ENCODE data around the gene NDUFS6. TPM values are rescaled to one million over a fixed set of nuclear protein-coding genes. Genes with fewer than 3 reads are reported as not detected.
A peak's percentile ranks its signal among the peaks of the same experiment; 100 is the strongest.

NDUFS6 gene
- total RNA-seq, result 10 to 100 TPM; 84.2 to 86.1 TPM
- long read RNA-seq, transcript NDUFS6-201 (4 exons, 1,082 nt), result major isoform, 16 of 24 reads
- long read RNA-seq, partial matches to known transcripts, result 2 of 24 reads
- long read RNA-seq, other reads (novel, unspliced or antisense), result 6 of 24 reads

DNA sequence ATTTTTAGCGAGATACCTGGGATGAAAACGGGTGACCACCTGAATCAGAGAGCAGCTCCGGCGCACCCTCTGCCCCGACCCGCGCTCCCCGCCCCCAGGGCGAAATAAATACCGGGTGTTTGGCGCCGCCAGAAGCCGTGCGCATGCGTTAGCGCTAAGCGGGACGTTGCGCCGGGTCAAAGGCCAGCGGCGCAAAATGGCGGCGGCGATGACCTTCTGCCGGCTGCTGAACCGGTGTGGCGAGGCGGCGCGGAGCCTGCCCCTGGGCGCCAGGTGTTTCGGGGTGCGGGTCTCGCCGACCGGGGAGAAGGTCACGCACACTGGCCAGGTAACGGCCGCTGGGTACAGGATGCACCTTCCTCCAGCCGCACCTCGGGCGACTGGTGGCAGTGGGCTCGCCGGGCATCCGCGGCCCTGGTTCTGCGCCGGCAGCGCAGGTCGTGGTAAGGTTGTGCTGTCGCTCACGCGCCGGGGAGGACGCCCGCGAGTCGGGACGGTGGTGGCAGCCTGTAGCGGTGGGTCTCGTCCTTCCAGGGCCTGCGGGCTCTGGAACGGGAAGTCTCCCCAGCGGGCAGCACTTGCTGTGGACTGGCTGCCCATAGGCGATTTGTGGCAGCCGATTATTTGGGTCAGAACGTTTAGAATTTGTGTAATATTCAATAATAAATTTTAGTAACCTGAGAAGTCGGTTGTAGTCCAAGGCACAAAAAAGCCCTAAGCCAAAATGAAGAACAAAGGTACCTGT is at the start of gene NDUFS6:
Gene NDUFS6, plus strand, starts transcription at position 186 of the 745 bp plus-strand sequence. Its CDS starts 11 bp downstream, at position 197.
- DNase-seq (peak; percentile 88), ATAC-seq (peak; percentile 72 to 75)
- intact Hi-C loops (cut with DNase I), result loop anchor here in 1 of 2 donors (5.0 kb wide), 1 partner anchor 146 kb away; no protein-coding TSS in a partner anchor

DNA sequence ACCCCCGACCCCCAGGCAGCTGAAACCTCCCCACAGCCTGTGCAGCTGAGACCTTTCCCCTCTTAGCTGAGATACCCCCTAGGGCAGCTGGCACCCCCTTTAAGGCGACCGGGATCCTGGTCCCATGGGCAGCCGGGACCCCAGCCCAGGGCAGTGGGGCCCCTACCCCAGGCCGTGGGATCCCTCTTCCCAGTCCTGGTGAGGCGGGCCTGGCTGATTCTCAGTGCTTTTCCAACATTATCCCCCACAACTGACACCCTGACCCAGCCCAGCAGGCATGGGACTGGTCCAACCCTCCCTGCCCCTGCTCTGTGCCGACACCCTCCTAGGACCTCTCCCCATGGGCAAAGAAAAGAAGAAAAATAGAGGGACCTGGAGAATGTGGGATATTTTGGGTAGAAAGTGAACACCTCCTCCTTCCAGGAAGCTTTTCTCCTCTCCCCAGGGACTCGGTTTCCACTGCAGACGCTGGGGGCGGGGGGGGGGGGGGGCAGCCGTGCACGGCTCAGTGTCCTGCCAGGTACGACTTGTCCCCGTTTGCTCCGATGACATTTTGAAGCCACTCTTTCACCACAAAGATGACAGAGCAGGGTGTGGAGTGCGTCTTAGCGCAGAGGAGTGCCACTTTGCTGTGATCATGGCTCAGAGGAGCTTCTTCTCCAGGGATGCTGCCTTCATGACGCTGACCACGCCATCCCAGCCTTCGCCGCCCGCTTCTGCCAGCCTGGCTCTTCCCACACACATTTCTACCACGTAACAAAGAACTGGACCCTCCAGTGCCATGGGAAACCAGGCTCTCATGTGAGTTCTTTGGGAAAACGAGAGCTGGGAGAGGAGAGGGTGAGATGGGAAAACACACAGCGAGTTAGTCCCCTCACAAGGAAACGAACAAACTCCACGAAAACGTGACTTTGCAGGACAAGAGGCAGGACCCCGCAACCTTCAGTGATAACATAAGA is 49.1 kb upstream of the NDUFS6 start:
- ATAC-seq, result no peak
- intact Hi-C loops (cut with DNase I), result no loop called here

DNA sequence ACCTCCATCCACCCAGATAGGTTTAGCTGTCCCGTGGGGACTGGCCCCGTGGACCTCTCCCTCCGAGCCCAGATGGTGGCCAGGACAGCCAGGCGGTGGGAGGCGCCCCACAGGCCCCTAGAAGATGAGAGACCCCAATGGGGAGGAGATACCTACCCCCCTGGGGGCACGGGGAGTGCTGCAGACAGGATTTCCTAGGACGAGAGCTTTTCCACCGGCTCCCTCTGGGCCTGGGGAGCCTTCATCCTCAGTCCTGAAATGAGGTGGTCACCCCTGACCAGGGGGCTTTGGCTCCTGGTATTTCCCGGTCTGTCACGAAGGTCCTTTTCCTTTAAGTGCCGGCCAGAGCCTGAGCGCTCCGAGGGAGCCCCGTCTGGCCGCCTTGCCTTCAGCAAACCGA is 48.3 kb upstream of the NDUFS6 start:
- intact Hi-C loops (cut with DNase I), result no loop called here
- no peak for ATAC-seq
- no peak for DNase-seq

More for the DNA sequence above, 49.1 kb upstream of the NDUFS6 start:
- DNase-seq, result no peak

DNA sequence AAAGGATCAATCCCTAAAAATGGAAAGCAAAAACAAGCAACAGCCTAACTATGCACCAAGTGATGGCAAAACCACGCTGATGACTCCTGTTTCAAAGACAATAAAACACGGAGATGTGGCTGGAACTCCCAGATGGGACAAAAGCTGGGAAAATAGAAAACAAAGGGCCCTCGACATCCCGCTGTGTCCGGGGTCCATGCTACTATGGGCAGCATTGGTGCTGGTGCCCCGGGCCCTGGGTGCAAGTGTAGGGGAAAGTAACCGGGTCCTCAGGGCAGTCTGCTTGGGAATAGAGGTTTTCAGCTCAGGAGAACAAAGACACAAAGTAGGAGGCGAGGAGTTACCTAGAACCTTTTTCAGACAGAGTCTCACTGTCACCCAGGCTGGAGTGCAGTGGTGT is 47.7 kb upstream of the NDUFS6 start:
- ATAC-seq (no peak), DNase-seq (no peak)
- intact Hi-C loops (cut with DNase I), result no loop called here

DNA sequence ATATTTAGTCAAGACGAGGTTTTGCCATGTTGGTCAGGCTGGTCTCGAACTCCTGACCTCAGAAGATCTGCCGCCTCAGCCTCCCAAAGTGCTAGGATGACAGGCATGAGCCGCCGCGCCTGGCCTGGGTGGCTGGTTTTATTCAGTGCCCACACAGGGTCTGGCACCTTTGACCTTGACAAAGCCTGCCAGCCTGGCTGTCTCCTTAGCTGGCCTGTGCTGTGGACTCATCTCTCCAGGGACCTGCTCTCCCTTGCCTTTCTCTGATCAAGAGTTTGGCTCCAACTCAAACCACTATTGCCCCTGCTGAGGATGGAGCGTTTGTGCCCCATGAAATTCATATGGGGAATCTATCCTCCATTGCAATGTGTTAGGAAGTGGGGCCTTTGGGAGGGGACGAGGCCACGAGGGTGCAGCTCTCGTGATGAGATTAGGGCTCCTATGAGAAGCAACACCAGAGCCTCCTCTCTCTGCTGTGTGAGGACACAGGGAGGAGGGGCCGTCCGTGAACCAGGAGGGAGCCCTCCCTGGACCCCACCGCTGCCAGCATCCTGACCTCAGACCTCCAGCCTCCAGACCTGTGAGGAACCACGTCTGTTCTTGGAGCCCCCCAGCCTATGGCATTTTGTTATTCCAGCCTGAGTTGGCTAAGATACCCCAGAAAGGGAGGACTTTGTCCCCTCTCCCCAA is 46.5 kb upstream of the NDUFS6 start:
- ATAC-seq, result no peak
- intact Hi-C loops (cut with DNase I), result no loop called here
- no peak for DNase-seq

DNA sequence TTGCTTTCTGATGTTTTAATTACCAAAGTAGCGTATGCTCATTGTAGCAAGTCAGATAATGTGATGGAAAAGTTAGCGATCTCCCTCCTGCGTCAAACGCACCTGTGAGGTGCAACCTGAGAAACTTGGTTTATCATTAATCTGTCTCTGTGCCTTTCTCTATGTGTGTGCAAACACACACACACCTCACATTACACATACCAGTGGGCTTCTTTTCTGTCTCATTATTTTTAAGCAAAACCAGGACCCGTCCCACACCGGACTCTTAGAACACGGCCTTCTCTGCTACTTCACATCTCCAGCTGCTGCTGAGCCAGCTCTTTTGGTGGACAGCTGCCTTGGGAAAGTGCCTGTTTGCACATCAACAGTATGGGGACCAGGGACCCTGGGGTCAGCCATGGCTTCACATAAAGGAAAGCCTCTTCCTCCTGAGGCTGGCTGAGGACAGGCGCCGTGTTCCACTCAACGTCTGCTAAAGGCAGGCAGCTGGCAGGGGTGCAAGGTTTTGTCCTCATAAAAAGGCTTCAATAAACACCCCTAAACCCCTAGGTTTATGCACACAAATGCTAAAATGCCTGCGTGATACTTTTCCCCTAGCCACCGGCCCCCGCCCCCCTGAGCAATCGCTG is 45.8 kb upstream of the NDUFS6 start:
- intact Hi-C loops (cut with DNase I), result no loop called here
- no peak for ATAC-seq
- DNase-seq, result no peak

DNA sequence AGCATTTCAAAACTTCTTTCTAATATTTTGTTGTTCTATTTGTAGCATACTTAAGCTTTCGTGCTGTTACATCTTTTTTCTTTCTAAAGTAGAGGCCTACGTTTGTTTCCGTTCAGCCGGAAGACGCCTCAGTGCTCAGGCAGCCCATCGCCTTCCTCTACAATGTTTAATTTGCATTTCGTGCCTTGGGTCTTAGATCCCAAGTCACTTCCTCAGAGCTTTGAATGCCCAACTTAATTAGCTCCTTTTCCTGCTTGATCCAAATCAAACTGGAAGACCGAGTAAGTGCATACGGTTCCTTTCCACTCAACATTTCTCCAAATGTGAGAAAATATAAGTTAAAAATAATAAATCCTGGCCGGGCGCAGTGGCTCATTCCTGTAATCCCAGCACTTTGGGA is 44.7 kb upstream of the NDUFS6 start:
- intact Hi-C loops (cut with DNase I), result no loop called here
- ATAC-seq (no peak), DNase-seq (no peak)

DNA sequence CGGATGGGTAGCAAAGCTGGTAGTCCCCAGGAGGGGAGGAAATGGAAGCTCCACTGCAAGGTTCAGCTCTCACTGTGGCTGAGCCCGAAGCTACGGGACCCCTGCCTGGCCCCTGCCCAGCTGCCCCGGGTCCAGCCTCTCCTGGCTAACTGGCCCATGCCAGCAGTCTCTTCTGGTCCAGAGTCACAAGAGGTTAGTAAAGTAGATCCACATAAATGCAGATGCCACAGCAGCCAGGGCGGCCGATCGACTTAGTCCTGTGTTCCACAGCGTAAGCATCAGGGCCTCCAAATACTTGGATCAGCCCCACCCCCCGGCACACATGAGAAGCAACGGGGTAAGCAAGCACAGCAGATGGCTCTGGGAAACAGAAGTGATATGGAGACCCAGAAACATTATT is 43.7 kb upstream of the NDUFS6 start:
- DNase-seq, result no peak
- intact Hi-C loops (cut with DNase I), result no loop called here
- ATAC-seq, result no peak

DNA sequence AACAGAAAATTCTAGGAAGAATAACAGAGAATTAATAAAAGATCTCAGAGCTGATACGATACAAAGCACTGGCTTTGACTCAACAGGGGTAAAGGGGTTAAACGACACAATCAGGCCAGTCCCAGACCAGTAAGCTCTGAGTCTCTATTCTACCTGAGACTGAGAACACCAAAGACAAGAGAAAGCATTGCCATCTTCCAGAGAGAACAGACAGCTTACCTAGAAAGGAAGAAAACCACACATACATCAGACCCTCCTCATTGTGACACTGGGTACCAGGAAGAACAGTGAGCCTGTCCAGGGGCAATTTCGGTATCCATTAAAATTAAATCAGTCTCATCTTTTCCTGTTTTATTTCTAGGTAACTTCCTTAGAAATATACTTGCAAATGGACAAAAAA is 42.6 kb upstream of the NDUFS6 start:
- intact Hi-C loops (cut with DNase I), result no loop called here
- ATAC-seq, result no peak
- DNase-seq, result no peak

DNA sequence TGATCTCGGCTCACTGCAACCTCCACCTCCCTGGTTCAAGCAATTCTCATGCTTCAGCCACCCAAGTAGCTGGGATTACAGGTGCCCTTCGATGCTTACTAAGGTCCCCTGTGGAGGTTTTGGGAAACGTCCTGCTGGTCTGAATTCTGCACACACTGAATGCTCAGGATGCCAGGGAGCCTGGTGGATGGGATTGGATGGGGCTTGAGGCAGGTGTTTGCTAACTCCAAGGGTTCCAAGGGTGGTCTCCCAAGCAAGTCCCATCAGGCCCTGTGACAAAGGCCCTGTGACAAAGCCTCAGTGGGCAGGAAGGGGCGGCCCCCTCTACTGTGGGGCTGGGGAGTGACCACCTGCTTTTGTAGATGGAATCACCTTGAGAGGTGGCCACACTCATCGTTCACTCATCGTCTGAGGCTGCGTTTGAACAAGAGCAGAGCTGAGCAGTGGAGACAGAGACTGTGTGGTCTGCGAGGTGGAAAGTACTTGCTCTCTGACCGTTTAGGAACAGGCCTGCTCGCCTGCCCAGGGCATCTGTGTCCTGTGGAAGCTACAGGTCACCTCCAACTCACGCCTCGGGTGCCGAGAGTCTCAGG is 41.7 kb upstream of the NDUFS6 start:
- intact Hi-C loops (cut with DNase I), result no loop called here
- ATAC-seq (no peak), DNase-seq (no peak)

DNA sequence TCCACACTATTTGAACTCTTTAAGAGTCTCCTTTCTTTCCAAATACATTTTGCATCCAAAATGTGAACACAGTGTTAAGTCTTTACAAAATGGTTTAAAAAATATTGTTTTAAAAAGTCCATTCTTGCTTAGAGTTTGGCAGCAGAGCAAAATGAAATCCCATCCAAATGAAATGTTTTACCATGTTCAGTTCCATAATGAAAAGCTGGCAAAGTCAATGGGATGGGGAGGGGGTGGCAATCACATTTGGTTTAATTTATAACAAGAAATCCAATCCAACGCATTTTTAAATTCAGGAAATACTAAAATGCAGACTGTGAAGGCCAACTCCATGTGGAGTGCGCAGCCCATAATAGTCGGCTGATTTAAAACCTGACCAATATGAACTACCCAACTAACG is 41.0 kb upstream of the NDUFS6 start:
- ATAC-seq, result no peak

DNA sequence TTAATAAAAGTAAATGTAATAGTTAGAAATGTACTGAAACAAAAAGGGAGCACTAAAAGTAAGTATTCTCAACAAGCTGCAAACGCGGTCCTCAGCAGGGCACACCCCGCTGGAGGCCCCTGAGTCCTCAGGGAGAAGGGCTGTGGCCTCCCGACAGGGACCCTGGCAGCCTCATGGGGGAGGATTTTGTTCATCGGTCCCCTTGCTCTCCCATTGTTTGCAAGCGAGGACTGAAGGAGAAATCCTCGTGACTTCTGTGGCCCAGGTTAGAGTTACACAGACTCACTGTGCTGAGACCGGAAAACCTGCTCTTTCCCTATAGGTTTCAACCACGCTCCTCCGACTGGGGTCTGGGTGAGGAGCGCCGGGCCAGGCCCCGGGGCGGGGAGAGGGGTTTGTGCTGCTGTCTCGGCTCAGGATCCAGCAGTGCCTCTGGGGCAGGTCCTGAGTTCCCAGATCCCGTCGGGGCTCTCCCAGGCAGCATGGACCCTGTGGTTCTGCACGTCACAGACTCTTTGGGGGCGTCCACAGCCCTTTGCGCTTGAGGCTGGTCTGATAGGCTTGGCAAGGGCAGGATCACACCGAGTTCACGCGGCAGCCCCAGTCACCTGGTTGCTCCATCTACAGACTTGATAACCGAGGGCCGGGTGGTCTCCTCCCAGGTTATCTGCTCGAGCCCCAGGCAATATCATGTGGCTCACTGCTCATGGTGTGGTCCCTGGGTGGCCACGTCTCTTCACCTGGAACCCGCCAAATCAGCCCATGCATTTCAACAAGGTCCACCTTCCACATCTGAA is 40.4 kb upstream of the NDUFS6 start:
- no peak for DNase-seq
- no peak for ATAC-seq
- intact Hi-C loops (cut with DNase I), result loop anchor here (5.0 to 10.0 kb wide), 2 partner anchors 276 to 394 kb away; no protein-coding TSS in a partner anchor

More for the DNA sequence above, 41.0 kb upstream of the NDUFS6 start:
- DNase-seq, result no peak
- intact Hi-C loops (cut with DNase I), result loop anchor here (5.0 to 10.0 kb wide), 2 partner anchors 277 to 395 kb away; no protein-coding TSS in a partner anchor

DNA sequence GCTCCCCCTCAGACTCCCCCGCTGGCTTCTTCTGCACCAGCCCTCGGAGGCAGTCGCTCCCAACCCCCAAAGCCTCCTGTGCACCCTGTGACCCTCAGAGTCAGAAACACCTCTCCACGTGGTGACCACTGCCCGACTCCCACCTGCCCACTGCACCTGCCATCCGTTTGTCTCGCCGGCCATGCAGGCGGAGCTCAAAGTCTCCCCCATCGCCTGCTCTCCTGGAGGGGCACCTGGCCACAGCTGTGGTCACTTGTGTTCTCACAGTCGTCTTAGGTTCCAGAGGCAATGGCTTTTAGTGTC is 39.8 kb upstream of the NDUFS6 start:
- intact Hi-C loops (cut with DNase I), result loop anchor here (5.0 to 10.0 kb wide), 2 partner anchors 276 to 393 kb away; no protein-coding TSS in a partner anchor

DNA sequence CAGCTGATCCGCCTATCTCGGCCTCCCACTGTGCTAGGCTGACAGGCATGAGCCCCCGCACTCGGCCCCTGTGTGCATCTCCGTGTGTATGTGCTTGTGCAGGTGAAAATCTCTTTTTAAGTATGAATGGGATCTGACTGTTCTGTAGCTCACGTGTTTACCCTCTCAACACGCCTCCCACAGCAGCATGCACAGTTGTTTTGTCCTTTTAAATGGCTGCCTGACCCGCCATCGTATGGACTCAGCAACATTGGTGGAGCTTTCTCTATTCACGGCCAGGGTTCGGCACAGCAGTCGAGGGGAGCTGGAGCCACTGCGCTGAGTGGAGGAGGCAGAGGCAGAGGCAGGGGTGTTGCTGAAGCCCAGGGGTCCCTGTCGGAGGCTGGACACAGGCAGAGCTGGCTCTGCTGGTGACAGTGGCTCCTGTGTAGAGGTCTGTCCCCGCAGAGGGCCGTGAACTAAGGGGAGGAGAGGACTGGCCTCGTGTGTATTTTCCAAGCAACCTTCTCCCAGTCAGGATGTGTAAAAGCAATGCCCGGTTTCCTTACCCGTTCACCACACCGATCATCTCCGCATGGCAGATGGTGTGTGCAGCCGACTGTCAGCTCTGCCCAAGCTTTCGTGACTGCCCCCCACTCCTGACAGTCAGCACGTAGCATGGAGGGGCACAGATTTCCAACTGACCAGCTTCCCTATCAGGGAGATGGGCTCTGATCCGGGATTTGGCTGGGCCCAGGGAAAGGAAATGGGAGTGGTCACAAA is 38.9 kb upstream of the NDUFS6 start:
- intact Hi-C loops (cut with DNase I), result loop anchor here (5.0 to 10.0 kb wide), 2 partner anchors 275 to 392 kb away; no protein-coding TSS in a partner anchor

More for the DNA sequence above, 39.8 kb upstream of the NDUFS6 start:
- no peak for DNase-seq
- ATAC-seq, result no peak

DNA sequence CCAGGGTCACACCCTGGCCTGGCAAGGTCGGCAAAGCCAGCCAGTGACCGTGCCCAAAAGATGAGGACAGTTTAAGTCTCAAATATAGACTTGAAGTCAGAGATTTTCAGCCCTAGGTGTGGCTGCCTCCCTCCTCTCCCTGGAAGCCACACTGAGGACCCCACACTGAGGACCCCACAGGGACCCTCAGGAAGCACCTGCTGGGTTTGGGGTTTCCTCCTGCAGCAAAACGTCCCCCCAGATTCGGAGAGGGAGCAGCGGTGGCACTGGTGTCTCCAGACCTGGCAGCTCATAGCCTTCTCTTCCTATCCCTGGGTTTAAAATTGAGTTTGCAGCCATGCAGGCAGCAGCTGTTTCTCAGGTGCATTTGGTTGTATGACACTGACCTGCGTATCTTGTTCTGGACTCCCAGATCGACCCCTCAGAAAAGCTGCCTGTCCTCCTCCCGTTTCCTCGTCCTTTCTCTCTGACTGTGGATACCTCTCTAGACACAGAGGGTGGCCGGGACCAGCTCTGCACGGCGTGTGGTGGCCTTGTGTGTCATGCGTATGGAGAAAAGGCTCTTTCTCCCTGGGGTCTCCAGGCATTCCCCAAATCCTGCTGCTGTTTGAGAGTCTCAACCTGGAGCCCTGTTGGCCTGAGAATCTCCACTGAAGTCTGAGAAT is 38.2 kb upstream of the NDUFS6 start:
- ATAC-seq (no peak), DNase-seq (no peak)
- intact Hi-C loops (cut with DNase I), result loop anchor here (5.0 to 10.0 kb wide), 2 partner anchors 274 to 392 kb away; no protein-coding TSS in a partner anchor

More for the DNA sequence above, 38.9 kb upstream of the NDUFS6 start:
- ATAC-seq (no peak), DNase-seq (no peak)

DNA sequence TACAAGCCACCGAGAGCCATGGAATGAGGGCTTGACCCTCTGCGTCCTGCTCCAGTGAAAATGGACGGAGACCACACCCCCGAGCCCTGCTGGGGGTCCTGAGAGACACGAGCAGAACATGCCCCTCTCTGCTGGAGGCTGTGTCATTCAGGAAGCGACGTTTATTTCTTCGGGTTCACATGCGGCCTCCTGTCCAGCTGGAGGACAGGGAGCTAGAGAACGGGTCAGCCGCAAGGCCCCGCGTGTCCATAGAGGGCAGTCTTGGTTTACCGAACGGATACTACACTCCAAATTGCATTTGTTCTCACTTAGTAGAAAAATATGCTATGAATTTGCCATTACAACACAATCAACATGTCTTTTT is 37.7 kb upstream of the NDUFS6 start:
- DNase-seq (no peak), ATAC-seq (peak in 1 of 2 donors; percentile 71)
- intact Hi-C loops (cut with DNase I), result loop anchor here (5.0 to 10.0 kb wide), 2 partner anchors 274 to 391 kb away; no protein-coding TSS in a partner anchor
